Effector CD8-positive, alpha-beta T cell (primary cell): ENCODE measurements around the gene TLCD1.
A peak's percentile ranks its signal among the peaks of the same experiment; 100 is the strongest.

ENCODE experiments used
- DNase-seq: peaks from one replicate; lab custom pipeline; 2025; lab: John Stamatoyannopoulos, UW

Gene TLCD1

GRCh38 chr17:28712705-28713415 lies 13.2 kb downstream of the TLCD1 start:
- no peak for DNase-seq

GRCh38 chr17:28712032-28712704 lies 13.9 kb downstream of the TLCD1 start:
- DNase-seq, result peak; percentile 40

GRCh38 chr17:28711723-28712031 lies 14.4 kb downstream of the TLCD1 start, which contains the start of gene PROCA1:
Gene PROCA1 (minus strand): TSS chr17:28711888. CDS start chr17:28711660, 228 bp downstream.
- DNase-seq, result peak; percentile 36

- DNase-seq, result peak; percentile 84
Observed at GRCh38 chr17:28710861-28711722, 14.9 kb downstream of the TLCD1 start.

GRCh38 chr17:28707339-28707720 lies 18.7 kb downstream of the TLCD1 start:
- DNase-seq, result no peak

GRCh38 chr17:28706471-28707338 lies 19.3 kb downstream of the TLCD1 start:
- no peak for DNase-seq

GRCh38 chr17:28705728-28706334 lies 20.2 kb downstream of the TLCD1 start:
- no peak for DNase-seq

- no peak for DNase-seq
Observed at GRCh38 chr17:28705074-28705659, 20.9 kb downstream of the TLCD1 start.

GRCh38 chr17:28704219-28704858 lies 21.7 kb downstream of the TLCD1 start:
- DNase-seq, result no peak

- no peak for DNase-seq
Observed at GRCh38 chr17:28703552-28704218, 22.3 kb downstream of the TLCD1 start.

GRCh38 chr17:28702752-28703150 lies 23.3 kb downstream of the TLCD1 start:
- DNase-seq, result no peak

- no peak for DNase-seq
Observed at GRCh38 chr17:28702026-28702751, 23.8 kb downstream of the TLCD1 start.

- DNase-seq, result no peak
Observed at GRCh38 chr17:28700830-28701492, 25.1 kb downstream of the TLCD1 start.

GRCh38 chr17:28700278-28700677 lies 25.8 kb downstream of the TLCD1 start:
- DNase-seq, result no peak

- no peak for DNase-seq
Observed at GRCh38 chr17:28698253-28698941, 27.6 kb downstream of the TLCD1 start.

GRCh38 chr17:28693869-28694268 lies 32.2 kb downstream of the TLCD1 start:
- DNase-seq, result no peak

- no peak for DNase-seq
Observed at GRCh38 chr17:28689011-28689410, 37.0 kb downstream of the TLCD1 start.

GRCh38 chr17:28688481-28688880 lies 37.6 kb downstream of the TLCD1 start:
- no peak for DNase-seq
